Type B pancreatic cell (in vitro differentiated cells): Measurements from ENCODE around the gene ADAM19. TPM values are rescaled to one million over a fixed set of nuclear protein-coding genes. Genes with fewer than 3 reads are reported as not detected.

ENCODE experiments used
- DNase-seq: peaks from one replicate; pipeline ENCODE4 v3.0.0; 2021; ENCODE audit warnings: mixed read lengths; ENCODE audit not compliant: unreplicated experiment; ENCODE audit errors: extremely low spot score
- H3K27ac Mint-ChIP-seq: 2 replicates; pipeline ENCODE4 v1.8.0; 2021; ENCODE audit warnings: mild to moderate bottlenecking, mixed read lengths
- H3K27me3 Mint-ChIP-seq: 2 replicates; pipeline ENCODE4 v1.8.0; 2021; ENCODE audit warnings: mixed read lengths
- H3K36me3 Mint-ChIP-seq: 2 replicates; pipeline ENCODE4 v1.8.0; 2021; ENCODE audit warnings: mixed read lengths
- H3K4me1 Mint-ChIP-seq: one replicate; pipeline ENCODE4 v1.8.0; 2021; ENCODE audit warnings: mixed read lengths; ENCODE audit not compliant: unreplicated experiment
- H3K4me3 Mint-ChIP-seq: 2 replicates; pipeline ENCODE4 v1.8.0; 2021; ENCODE audit warnings: mild to moderate bottlenecking, mixed read lengths
- H3K9me3 Mint-ChIP-seq: 2 replicates; pipeline ENCODE4 v1.8.0; 2021; ENCODE audit warnings: mixed read lengths
- CTCF ChIP-seq: fragments of 200-600 bp; sonication (generic); conservative IDR thresholded peaks from 2 replicates; pipeline ENCODE4 v1.5.0; 2021; ENCODE audit warnings: antibody characterized with exemption, mild to moderate bottlenecking
- total RNA-seq: library from RNA; stranded (reverse); gene quantifications from 2 replicates; pipeline ENCODE4 v1.2.1, GENCODE V29; 2021; ENCODE audit warnings: low replicate concordance

The ADAM19 gene
- total RNA-seq, 1 donor from 2014 or later, result 15.8 TPM

DNA sequence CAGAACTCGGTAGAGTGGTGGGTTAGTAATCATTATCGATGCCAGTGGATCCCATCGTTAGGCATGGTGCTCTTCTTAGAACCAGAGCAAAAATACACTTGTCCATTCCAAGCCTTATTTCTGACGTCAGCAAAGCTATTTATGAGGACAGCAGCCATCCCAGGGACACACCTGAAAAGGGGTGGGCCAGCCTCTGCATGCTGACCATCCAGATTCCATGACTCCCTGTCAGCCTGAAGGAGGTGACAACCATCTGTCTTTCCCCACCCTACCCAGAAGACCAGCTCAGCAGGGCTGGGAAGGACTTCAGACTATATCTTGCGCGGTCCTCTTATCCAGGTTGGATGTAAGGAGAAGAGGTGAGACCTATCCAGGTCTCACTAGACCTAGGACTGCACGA lies 121.3 kb downstream of the ADAM19 start:
- Mint-ChIP-seq H3K36me3 (no peaks in the 10 kb centered on the region), H3K27me3 (peaks cover 22% of the 10 kb centered on the region), H3K4me3 (no peak overlapping the region), H3K27ac (peak overlapping the region; percentile 61), H3K4me1 (peaks cover 14% of the 10 kb centered on the region), H3K9me3 (no peaks in the 10 kb centered on the region)
- TF ChIP-seq CTCF, result no peak
- DNase-seq, result no peak

GRCh38 chr5:157451806-157452205 lies 123.8 kb downstream of the ADAM19 start:
- H3K9me3 Mint-ChIP-seq, result no peaks in the 10 kb centered on the region
- no peak for DNase-seq
- H3K36me3 Mint-ChIP-seq, result no peaks in the 10 kb centered on the region
- H3K27ac Mint-ChIP-seq, result no peak overlapping the region
- no peak overlapping the region for H3K4me3 Mint-ChIP-seq
- no peak for TF ChIP-seq CTCF
- peaks cover 3% of the 10 kb centered on the region for H3K27me3 Mint-ChIP-seq
- peaks cover 6% of the 10 kb centered on the region for H3K4me1 Mint-ChIP-seq

DNA sequence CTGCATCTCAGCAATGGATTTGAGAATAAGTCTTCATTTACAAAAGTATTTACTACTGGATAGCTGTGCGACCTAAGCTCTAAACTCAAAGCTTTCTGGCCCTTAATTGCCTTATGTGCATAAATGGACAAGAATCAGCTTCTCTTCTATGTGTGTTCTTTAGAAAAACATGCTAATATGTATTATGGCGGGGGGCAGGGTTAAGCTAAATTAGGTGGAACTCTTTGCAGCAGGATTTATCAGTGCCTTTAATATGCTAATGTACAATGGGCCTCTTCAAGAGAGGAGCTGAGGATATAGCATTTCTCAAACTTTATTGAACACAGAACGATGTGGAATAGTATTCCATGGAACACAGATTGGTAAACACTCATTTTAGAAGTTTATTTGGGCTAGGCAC lies 125.6 kb downstream of the ADAM19 start:
- no peaks in the 10 kb centered on the region for H3K9me3 Mint-ChIP-seq
- no peak overlapping the region for H3K4me3 Mint-ChIP-seq

GRCh38 chr5:157449011-157449723 lies 126.4 kb downstream of the ADAM19 start:
- Mint-ChIP-seq H3K4me3 (no peak overlapping the region), H3K27me3 (no peaks in the 10 kb centered on the region), H3K27ac (no peak overlapping the region), H3K4me1 (peaks cover 8% of the 10 kb centered on the region), H3K36me3 (no peaks in the 10 kb centered on the region), H3K9me3 (no peaks in the 10 kb centered on the region)
- DNase-seq, result no peak
- no peak for TF ChIP-seq CTCF

More for the DNA sequence above, 125.6 kb downstream of the ADAM19 start:
- Mint-ChIP-seq H3K27me3 (no peaks in the 10 kb centered on the region), H3K27ac (no peak overlapping the region), H3K36me3 (no peaks in the 10 kb centered on the region), H3K4me1 (peaks cover 6% of the 10 kb centered on the region)
- DNase-seq, result no peak
- TF ChIP-seq CTCF, result no peak

GRCh38 chr5:157447201-157447637 lies 128.4 kb downstream of the ADAM19 start:
- no peaks in the 10 kb centered on the region for H3K27me3 Mint-ChIP-seq
- DNase-seq, result no peak

More at GRCh38 chr5:157447201-157447637, 128.4 kb downstream of the ADAM19 start:
- Mint-ChIP-seq H3K9me3 (no peaks in the 10 kb centered on the region), H3K27ac (no peak overlapping the region), H3K4me1 (peaks cover 27% of the 10 kb centered on the region), H3K36me3 (no peaks in the 10 kb centered on the region), H3K4me3 (no peak overlapping the region)
- TF ChIP-seq CTCF, result no peak
